Activated T-helper 9 cell treated with anti-CD3 and anti-CD28 coated beads, Interleukin-2, amount 50 U/mL, for 16 hours (primary cell): ENCODE measurements around the gene HCK.
A peak's percentile ranks its signal among the peaks of the same experiment; 100 is the strongest.
"Not testable (repeated sequence)": the region's sequence is repeated elsewhere in the genome, so short reads cannot be mapped to it uniquely, and the experiment has no call there.

Experiments
- DNase-seq: peaks from one replicate; pipeline ENCODE4 v3.0.0-alpha.2; 2020; ENCODE audit warnings: low read depth

Gene HCK

DNA sequence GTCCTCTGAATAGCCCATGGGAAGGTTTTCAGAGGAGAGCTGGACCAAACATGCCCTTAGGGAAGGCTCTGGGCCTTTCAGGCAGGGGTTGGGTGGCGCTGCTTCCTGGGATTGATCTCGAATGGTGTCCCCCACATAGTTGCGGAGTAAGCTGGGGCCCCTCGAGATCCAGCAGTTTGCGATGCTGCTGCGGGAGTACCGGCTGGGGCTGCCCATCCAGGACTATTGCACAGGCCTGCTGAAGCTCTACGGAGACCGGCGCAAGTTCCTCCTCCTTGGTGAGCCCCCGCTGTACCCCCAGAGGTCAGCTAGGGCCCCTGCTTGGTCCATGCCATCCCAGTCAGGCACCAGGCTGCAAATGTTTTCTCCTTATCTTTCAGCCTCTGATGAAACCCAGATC lies 22.5 kb upstream of the HCK start:
- DNase-seq: no peak

GRCh38 chr20:32031007-32031958 lies 20.8 kb upstream of the HCK start:
- peak; percentile 35 for DNase-seq

GRCh38 chr20:32033316-32033715 lies 18.7 kb upstream of the HCK start:
- DNase-seq: no peak

- not testable (repeated sequence) for DNase-seq
Observed at GRCh38 chr20:32033721-32034120, 18.3 kb upstream of the HCK start.

DNA sequence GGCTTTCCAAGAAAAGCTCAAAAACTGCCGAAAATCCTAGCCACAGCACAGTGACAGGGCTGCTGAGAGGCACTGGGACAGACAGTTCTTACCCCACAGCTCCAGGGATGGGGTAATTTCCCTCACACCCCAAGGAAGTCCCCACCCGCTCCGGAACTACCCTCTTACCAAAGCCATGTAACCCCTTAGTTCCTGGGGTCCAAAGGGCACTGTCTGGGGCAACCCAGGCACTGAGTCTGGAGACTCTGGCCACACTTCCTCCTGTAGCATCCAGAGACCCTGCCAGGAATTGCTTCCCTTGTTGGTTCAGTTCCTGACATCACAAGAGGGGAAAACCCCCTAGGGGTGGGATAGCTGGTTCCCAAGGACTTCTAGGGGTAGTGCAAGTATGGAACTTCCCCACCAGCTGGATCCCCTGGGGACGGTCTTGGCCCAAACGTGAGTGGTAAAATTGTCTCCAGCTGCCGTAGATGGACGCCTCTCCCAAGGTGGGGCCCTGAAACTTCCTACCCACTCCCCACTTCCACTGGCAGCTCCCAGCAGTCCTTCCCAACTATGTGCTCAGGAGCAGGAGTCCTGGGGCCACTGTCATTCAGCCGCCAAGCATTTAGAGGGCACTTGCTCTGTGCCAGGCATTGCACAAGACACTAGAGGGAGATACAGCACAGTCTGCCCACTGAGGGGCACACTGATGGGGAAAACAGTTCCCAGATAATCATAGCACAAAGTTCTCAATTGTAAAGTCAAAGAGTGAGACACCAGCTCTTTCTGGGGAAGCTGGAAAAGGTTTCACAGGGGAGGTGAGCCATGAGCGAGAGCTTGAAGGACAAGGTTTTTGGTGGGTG lies 17.2 kb upstream of the HCK start:
- DNase-seq: no peak

- DNase-seq: no peak
Observed at GRCh38 chr20:32035426-32035779, 16.6 kb upstream of the HCK start.

DNA sequence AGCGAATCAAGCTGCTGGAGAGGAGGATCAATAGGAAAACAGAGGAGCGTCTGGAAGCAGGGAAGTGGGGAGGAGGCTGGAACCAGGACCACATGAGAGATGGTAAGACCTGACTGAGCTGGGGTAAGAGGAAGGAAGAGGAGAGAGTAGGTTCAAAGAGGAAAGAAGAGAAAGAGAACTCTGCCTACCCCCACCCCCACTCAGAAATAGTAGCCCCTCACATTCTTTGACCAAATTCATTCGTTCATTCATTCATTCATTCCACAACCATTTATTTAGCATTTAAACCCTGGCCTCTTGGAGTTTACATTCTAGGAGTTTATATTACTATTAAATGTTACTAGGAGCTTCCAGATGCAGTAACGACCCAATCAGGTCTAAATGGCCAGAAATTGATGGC lies 15.8 kb upstream of the HCK start:
- DNase-seq: no peak

- DNase-seq: no peak
Observed at GRCh38 chr20:32036716-32037485, 15.1 kb upstream of the HCK start.

DNA sequence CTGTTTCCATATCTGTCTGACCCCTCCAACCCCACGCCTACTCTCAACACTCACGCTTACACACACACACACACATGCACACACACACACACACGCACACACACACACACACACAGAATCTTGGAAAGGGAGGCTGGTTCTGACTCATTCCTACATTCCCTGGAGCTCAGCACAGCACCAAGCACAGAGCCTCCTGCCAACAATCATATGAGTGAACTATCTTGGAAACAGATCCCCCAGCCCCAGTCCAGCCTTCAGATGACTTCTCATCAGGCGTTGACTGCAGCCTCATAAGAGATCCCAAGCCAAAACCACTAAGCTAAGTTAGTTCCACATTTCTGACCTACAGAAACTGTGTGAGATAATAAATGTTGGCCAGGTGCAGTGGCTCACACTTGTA lies 14.1 kb upstream of the HCK start:
- no peak for DNase-seq

GRCh38 chr20:32040142-32040953 lies 11.7 kb upstream of the HCK start:
- no peak for DNase-seq

DNA sequence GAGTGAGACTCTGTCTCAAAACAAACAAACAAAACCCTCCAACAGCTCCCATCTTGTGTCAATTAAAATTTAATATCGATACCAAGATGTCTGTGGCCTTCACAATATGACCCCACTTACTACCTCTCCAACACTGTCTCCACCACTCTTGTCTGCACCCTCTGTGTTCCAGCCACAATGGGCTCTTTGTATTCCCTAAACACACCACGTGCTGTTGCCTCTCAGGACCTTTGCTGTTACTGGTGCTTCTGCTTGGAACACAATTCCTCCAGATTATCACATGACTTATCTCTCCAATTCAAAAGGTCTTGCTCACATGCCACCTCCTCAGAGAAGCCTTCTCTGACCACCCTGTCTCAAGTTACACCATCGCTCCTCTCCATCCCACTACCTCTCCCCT lies 6.0 kb upstream of the HCK start:
- no peak for DNase-seq

DNA sequence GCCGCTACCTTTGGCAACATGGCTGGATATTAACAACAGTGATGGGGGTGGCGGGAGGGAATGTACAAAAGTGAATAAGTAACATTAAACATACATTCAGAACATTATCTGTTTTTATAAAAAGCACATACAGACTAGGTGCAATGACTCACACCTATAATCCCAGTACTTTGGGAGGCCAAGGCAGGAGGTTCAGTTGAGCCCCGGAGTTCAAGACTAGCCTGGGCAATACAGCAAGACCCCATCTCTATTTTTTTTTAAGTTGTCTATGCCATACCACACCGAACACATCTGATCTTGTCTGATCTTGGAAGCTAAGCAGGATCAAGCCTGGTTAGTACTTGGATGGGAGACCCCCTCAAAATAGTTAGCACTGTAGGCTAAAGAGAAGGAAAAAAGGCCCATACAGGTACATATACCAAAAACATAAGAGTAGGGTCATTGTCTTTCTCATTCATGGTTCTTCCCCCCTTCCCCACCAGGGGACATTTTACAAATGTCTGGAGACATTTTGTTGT lies 1.7 kb upstream of the HCK start:
- DNase-seq: no peak

DNA sequence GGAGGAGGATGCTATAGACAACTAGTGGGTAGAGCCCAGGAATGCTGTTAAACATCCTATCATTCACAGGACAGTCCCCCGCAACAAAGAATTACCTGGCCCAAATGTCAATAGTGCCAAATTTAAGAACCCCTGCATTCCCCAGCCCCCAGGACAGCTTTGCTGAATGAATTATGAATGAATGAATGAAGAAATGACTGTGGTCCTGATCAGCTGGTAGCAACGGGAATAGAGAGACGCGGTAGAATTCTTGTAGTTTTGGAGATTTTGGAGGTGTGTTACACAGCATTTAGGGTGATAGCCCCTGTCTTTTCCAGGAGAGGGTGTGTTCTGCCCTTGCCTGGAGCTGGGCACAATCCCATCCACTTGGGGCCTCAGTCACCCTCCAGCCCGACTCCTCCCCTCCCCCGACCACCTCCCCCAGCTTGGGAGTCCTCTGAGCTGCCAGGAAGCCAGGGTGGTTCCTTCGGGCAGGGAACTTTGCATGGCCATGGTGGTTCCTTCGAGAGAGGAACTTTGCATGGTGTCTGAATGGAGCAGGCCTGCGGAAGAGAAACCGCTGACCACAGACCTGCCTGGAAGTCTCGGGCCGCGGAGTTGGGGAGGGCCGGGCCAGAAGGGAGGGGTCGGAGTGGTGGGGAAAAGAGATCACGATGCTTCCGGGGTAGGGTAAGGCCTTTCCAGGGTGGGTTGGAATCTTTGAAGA lies 1.0 kb upstream of the HCK start:
- DNase-seq: no peak

- DNase-seq: no peak
Observed at GRCh38 chr20:32051720-32052089, 337 bp upstream of the HCK start.

DNA sequence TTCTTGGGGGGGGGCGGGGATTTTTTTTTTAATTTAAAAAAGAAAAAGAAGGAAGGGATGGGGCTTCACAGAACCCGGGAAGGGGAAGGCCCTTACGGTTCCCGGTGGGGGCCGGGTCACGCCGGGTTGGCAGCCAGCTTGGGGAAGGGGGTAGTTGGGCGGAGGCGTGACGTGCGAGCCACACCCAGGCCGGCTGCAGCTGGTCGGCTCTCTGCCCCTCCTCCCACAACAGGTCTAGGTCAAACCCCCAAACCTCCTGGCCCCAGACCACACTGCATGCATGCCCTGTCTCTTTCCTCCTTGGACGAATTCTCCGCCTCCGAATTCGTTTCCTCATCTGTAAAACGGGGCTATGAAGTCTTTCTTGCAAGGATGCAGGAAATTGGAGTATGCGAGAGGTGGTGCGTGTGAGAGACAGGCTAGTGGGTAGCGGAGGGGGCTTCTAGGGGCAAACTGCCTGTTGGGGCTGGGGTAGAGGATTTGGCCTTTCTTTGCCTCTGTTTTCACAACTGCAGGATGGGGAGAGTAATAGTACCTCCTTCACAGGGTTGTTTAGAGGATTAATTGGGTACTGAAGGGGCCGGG lies 828 bp downstream of the HCK start:
- DNase-seq: no peak

- DNase-seq: no peak
Observed at GRCh38 chr20:32053648-32054047, 1.6 kb downstream of the HCK start.

DNA sequence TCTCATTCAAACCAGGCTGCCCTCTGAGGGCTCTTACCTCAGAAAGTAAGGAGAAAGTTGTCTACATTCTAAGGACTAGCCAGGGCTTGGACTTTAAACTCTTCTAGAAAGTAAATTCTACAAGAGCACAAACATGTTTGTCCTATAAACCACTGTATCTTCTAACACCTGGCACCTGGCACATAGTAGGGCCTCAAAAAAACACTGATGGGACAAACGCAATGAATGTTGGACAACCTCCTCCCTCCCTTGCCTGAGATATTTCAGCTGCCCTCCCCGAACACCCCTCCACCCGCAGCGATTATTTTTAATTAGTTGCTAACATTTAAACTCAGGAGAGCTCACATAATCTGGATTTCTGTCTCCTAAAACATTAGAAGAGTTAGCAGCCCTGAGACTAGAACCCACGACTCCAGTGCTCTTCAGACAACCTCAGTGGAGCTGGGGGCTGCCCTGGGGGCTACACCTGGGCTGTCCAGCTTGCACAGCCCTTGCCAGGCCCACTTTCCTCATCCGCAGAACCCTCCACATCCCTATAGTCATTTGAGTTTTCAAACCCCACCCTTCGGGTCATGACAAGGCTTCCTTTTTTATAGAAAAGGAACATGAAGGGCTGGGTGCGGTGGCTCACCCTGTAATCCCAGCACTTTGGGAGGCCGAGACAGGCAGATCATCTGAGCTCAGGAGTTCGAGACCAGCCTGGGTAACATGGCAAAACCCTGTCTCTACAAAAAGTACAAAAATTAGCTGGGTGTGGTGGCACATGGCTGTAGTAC lies 4.9 kb downstream of the HCK start:
- no peak for DNase-seq

DNA sequence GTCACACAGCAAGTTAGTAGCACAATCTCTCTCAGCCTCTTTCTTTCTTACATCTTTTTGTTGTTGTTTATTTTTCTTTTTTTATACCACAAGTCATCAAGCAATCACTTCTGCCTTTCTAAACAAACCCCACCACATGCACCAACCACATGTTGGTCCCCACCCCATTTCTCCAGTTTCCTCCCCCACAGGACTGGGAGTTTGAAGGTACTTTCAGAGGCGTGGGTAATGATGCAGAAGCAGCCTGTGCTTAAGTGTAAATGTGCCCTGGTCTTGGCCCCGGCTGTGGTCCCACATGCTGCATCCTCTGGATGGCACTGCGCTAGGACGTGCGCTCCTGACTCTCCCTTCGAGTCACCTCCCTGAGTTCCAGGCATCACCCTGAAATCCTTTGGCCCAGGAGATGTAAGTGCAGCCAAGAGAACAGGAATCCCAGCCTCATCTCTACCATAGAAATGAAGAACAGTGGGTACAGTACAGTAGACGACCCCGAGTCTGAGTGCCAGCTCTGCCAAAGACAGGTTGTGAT lies 5.7 kb downstream of the HCK start:
- no peak for DNase-seq

- no peak for DNase-seq
Observed at GRCh38 chr20:32059189-32059588, 7.1 kb downstream of the HCK start.
